Adrenal gland (tissue), 5 donors: ENCODE data around the gene DRC3.
A peak's percentile ranks its signal among the peaks of the same experiment; 100 is the strongest.

ENCODE experiments used
- CTCF ChIP-seq, 6 experiments: fragments of 450-650 bp in 4 of 6; fragments of 200-600 bp in 2 of 6; sonication (generic) in 1 of 6; IDR thresholded peaks; 1 replicate in 5 of 6; 2 replicates in 1 of 6; pipeline versions ENCODE4 v1.5.1 to v1.8.0; 2016 to 2021; ENCODE audit warnings: antibody characterized with exemption in 6 of 6, mild to moderate bottlenecking in 2 of 6, moderate library complexity in 1 of 6
- POLR2A ChIP-seq, 2 donors: fragments of 450-650 bp; IDR thresholded peaks; one replicate each; pipeline ENCODE4 v1.6.1; 2017; ENCODE audit warnings: antibody characterized with exemption in 2 of 2, mild to moderate bottlenecking in 2 of 2, moderate library complexity in 1 of 2
- donor health status: DM: no; HTN: no; CAD: no.

GRCh38 chr17:17994271-17995069 is 21.8 kb downstream of the DRC3 start:
- no peak for TF ChIP-seq POLR2A (IDR thresholded peaks at IDR 0.05)
- TF ChIP-seq CTCF (IDR thresholded peaks at IDR 0.05), result peak in 4 of 6 experiments; percentile 26 to 45 (median 40)
